Tongue (tissue), 2 donors: Measurements from ENCODE around the gene ABHD11. TPM values are rescaled to one million over a fixed set of nuclear protein-coding genes. Genes with fewer than 3 reads are reported as not detected.
"Not testable (repeated sequence)": the region's sequence is repeated elsewhere in the genome, so short reads cannot be mapped to it uniquely, and the experiment has no call there.

Experiments
- DNase-seq: peaks from one replicate; pipeline ENCODE4 v3.0.0-alpha.2; 2015
- total RNA-seq: library from RNA; depleted of rRNA; stranded (reverse); fragments of >200 nt; gene quantifications from one replicate; pipeline ENCODE4 v1.2.3, GENCODE V29; 2014

Gene ABHD11
- total RNA-seq, 1 donor from 2014 or later: 19.9 TPM

DNA sequence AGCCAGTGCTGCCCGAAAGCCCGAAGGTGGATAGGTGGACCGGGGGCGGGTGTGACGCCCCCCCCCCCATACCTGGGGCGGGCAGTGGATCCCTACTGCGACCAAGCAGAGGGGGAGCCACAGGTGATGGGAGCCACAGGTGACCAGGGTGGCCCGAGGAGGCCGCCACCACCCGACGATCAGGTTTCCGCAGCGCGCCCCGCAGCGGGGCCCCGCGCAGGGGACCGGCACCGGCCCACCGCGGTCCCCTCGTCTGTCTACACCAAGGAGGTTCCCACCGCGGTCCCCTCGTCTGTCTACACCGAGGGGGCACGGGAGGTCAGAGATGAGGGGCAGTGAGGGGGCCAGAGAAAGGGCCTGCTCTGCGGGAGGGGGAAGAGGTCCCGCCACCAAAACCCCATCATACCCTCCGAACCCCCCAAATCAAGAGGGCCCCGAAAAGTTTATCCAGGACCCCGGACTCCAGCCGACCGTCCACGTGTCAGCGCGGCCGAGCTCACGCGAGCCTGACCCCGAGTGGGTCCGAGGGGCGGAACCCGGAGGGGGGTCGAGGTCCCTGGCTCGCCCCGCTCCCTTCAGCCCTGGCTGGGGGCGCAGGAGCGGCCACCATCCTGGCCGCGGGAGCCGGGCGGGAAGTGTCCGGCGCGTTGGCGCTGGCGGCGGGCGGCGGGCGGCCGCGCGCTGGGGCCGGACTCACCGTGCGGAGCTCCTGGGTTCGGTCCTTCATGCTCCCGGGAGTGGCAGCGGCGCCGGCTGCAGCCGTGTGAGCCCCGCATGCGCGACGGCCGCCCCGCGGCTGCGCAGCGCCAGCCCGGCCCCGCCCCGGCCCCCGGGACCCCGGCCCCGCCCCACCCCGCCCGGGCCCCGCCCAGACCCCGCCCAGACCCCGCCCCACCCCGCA is 19.4 kb downstream of the ABHD11 start, which contains the start of gene STX1A:
Gene STX1A, minus strand, starts transcription at position 765 of the 901 bp plus-strand sequence. Its CDS starts 38 bp downstream, at position 727.
- DNase-seq: peak; percentile 83

DNA sequence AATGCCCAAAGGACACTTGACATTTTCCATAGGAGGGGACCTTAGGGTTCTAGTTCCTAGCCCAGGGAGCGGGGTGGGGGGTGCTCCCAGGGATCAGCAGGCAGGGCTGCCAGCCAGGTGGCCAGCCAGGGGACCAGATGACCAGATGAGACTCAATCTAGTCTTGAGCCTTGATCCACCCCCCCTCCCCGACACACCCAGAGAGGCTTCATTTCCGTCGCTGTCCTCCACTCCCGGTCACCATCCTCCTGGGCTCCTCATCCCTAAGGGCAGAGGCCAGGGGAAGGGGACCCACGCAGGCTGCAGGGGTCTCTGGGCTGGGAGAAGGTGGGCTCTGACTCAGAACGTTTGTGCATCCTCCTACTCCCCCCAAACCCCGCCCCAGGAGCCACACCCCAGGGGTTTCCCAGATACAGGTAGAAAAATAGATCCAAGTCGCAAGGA is 20.1 kb downstream of the ABHD11 start:
- no peak for DNase-seq

DNA sequence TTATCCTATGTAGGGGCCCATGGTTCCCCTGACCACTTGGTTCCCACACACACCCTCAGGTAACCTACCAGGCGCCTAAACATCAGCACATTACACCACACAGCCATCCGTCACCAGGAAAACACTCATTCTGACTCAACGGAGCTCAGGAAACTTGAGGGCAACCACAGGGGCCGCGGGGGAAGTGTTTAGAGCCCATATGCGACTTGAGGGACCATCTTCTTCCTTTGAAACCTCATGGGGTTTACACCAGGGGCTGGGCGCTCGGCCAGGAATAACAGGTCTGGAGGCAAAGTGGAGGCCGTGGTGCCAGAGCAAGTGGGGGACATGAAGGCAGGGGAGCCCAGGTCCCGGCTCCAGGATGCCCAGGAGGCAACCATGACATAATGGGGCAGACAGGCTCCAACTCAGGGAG is 20.6 kb downstream of the ABHD11 start:
- no peak for DNase-seq

DNA sequence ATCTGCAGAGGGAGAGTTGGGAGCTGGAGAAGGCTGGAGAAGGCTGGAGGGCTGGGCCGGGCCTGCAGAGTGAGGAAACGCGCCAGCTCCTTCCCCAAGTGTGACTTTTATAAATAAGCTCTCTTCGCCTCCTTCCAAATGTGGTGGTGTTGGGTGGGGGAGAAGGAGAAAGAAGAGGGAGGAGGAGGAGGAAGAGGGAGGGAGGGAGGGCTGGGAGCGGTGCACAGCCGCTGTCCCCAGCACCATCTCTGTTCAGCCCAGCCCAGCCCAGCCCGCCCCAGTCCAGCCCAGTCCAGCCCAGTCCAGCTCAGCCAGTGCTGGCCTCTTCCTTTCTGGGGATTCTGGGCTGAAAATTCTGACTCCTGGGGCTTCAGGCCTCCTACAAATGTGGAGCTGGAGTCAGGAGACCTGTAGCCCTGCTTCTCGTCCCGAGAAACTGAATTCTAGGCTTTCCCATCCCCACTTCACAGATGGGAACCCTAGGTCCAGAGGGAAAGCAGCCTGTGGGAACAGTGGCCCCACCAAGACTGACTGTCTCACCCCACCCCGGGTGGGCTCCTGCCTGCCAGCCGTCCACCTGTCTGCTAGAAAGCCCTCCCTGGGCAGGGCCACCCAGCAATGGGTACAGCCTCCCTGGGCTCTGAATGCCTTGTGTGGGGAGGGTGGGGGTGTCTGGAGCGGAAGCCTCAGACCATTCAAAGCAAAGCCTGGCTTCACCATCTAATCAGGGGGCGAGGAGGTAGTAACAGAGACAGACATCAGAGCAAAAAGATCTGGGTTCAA is 21.4 kb downstream of the ABHD11 start:
- peak; percentile 53 for DNase-seq

DNA sequence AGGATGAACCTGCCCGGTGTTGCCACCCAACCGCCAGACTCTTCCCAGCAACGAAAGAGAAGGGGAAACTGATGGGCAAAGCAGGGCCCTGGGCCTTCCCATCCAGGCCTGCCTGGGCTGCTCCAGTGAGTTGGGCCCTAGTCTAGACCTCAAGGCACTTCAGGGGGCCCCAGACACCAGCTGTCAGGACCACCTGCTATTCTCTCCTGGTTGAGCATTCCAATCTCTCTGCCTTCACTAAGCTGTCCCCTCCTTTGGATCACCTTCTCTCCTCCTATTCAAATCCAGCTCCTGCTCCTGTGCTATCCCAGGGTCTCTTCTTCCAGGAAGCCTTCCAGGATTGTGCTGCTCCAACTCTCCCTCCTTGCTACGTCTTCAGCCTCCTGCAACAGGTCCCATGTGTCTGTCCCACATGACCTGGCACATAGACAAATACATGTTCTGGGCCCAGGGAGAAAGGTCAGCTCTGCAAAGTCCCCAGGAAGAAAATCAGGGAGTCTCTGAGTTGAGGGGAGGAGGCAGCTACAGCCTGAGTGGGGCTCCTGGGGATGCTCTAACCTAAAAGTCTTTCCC is 22.2 kb downstream of the ABHD11 start:
- DNase-seq: peak; percentile 11

DNA sequence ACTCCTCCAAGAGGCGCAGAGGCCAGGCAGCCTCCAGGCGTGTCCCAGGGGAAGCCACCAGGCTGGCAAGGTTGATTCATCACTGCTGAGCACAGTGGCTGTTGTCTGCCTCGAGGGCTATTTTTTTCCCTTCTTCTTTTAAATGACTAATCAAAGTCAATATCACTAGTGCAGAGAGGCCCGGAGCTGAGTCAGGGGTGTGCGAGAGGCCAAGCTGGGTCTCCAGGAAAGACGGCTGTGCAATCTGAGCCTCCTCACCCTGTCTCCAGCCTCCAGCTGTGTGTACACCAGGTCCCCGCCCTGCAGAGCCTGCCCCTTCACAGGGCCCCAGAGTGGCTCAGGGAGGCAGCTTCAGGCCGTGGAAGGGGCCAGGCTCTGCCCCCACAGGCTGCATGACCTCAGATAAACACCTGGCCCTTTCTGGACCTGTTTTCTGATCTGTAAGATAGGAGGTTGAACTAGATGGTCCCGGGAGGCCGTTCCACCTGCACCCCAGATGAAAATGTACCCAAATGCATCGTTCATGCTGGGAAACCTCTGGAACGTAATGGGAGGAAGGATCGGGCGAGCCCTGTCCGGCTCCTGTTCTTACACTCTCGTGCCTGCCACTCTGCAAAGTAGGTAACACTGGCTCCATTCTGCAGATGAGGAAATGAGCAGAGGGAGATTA is 22.8 kb downstream of the ABHD11 start:
- peak; percentile 91 for DNase-seq

DNA sequence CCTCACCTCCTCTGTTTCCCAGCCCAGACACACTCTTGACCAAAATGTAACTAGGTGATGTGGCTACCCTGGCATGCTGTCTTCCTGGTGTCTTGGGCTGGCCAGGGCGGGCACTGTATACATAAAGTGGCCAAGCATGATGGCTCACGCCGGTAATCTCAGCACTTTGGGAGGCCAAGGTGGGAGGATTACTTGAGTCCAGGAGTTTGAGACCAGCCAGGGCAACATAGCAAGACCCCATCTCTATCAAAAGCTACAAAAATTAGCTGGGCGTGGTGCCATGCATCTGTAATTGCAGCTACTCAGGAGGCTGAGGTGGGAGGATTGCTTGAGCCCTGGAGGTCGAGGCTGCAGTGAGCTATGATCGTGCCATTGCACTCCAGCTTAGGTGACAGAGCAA is 25.3 kb downstream of the ABHD11 start:
- not testable (repeated sequence) for DNase-seq

DNA sequence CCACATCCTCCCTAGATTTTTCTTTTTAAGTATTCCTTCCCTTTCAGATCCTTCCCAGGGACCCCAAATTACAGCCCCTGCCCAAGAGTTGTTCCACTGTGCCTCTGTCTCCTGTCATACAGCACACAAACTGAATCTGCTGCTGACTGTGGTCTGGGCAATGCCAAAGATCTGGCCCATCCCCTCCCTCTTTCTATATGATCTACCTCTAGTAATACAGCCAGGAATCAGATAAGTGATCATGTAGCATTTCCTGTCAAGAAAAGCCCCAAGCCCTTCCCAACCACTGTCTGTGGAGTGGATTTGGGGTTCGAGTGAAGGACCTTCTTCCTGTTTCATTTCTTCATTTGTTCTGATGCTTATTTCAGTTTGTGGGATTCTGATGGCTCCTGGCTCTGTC is 25.8 kb downstream of the ABHD11 start:
- no peak for DNase-seq

DNA sequence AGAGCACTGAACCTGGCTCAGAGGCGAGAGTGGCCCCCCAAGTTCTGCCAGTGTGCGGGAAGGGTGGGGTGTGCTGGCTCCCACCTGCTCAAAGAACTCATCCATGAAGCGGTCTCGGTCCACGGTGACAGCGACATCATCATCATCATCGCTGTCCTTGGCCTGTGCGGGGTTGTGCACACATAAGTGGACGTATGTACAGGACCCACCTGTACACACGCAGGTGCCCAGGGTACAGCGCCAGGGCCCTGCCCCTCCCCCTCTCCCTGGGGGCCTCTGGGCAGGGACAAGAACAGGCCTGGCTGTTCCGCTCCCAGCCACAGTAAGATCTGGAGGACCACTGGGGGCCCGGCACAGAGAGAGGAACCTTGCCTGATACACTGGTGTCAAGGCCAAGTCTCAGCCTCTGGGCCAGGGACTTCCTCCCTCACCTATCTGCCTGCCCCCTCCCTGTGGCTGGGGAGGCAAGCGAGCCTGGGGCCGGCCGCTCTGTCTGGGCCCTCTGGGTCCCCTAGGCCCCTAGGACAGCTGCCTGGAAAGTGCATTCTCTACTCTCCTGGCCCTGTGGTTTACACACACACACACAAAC is 29.5 kb downstream of the ABHD11 start:
- no peak for DNase-seq

DNA sequence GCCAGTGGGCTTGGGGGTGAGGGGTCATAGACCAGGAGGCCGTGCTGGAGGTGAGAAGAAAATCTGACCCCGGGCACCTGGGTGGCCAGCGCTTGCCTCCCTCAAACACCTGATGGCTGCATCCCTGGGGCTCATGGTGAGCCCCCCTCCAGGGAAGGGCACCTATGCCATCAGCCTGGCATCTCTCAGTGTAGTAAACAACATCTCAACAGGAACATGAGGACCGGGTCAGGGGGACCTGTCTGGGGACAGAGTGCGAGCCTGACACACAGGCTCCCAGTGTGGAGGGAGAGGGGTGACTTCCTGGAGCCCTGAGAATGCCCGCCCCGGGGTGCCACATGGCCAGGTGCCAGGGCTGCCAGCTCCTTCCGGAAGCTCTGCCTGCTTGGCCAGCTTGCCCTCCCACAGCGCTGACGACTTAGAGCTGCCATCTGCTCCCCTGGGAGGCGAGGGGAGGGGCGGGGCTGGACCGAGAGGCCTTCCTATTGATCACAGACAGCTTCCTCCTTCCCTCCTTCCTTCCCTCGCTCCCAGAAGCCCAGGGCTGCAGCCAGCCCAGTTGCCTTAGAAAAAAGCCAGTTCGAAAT is 31.5 kb downstream of the ABHD11 start:
- DNase-seq: peak; percentile 33

DNA sequence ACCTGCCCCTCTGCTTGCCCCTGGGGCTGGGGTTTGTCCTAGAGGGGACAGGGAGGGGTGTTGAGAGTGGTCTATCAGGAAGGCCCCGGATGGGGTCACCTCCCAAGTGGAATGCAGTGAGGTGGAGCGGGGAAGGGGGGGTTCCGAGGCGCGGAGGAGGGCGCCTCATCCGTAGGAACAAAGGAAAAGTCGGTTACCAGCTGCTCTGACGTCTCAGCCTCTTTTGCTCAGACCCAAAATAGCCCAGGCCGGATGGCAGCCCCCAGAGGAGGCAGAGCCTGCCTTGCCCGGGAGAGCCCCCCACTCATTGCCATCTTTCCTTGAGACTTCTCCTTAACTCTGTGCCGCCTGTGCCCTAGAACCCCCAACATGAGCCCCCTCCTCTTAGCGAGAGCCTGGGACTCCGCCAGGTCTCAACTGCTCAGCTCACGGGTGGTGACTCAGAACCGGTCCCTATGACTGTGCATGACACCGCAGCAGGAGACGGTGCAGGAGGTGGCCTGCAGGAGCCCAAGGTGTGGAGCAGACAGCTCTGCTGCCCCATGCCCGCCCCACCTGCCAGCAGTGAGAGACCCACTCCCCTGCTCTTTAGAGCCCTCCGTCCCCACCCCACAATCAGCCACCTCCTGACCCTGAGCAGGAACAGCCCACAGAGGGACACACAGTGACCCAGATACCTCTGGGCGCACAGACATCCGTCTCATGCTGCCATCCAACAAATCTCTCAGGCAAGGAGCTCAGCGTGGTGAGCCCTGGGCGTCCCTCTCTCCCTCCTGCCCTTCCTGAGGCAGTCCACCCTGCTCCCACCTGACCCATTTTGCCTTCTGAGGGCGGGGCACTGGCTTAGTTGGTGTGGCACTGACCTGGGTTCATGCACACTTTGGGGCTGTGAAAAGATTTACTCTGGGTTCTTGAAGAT is 32.2 kb downstream of the ABHD11 start:
- peak; percentile 34 for DNase-seq

DNA sequence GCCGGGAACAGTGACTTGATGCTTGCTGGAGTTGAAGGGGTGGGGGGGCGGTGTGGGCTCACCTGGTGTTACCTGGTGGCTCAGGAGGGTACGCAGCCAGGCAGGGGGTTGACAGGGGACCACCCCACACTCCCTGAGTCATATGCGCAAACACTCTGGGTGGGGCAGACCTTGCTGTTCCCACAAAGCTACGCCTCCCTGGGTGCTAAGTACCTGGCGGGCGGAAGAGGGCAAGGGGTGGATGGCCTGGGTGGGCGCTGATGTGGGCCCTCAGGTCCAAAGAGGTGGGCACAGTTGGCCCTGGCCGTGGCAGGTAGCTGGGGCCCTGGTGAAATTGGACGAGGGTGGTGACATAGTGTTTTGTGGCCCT is 33.1 kb downstream of the ABHD11 start:
- DNase-seq: no peak

DNA sequence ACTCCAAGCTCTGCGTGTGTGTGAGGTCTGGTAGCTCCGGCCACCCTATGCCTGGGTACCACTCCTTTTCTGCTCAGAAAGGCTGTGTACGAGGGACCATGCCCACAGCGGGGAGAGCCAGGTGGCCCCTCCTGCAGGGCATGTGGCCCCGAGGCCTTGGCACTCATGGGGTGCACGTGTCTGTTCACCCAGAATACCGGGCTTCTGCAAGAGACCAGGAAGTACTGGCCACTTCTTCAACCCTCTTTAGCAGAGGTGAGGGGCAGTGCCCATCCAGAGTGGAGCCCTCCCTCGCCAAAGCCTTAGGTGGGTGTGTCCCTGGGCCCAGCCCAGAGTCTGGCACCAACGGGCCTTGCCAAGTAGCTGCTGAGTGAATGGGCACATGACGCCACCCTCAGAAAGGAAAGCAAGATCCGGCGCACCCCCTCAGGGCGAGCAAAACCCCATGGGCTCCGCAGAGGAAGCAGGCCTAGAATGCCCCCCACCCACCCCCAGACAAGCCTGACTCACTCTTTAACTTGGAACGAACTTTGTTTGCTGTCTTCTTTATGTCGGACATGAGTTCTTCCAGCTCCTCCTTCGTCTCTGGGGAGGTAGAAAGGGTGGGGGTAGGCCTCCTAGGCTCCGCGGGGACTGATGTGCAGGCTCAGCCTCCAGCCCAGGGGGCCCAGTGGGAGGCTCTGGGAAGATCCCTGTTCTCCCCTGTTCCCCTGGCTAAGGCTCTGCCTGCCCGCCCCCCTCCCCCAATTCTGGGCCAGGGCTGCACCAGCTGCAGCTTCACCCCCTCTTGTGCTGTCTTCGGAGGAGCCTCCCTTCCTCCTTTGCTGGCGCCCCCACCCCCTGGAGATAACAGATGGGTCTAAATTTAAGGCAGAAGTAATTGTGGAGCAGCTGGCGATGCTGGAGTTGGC is 33.7 kb downstream of the ABHD11 start:
- peak; percentile 74 for DNase-seq

DNA sequence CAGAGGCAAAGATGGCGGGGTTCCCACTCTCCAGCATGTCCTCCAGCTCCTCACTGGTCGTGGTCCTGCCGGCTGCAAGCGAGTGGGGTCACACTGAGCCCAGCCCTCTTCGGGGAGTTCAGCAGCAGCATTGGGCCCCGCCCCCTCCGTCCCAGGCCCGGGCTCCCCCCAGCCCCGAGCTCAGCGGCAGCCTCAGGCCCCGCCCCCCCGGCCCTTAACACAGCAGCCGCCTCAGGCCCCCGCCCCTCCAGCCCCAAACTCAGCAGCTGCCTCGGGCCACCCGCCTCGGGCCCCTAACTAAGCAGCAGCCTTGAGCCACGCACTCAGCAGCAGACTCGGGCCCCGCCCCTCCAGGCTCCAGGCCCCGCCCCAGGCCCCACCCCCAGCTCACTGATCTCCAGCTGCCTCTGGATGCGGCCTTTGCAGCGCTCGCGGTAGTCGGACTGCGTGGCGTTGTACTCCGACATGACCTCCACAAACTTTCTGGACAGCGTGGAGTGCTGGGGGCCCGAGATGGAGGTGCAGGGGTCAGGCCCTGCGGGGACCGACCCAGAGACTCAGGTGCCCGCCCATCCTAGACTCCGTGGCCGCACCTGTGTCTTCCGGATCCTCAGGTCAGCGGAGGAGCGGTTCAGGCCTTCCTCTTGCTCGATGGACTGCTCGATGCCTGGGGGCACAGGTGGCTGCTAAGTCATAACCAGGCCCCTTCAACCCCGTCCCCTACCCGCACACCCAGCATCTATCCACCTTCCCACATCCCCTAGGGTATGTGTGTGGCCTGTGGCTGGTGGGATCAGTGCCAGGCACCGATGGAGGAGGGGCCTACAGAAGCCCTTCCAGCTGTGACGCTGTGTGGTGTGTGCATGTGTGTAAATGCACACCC is 34.6 kb downstream of the ABHD11 start:
- peak; percentile 96 for DNase-seq

DNA sequence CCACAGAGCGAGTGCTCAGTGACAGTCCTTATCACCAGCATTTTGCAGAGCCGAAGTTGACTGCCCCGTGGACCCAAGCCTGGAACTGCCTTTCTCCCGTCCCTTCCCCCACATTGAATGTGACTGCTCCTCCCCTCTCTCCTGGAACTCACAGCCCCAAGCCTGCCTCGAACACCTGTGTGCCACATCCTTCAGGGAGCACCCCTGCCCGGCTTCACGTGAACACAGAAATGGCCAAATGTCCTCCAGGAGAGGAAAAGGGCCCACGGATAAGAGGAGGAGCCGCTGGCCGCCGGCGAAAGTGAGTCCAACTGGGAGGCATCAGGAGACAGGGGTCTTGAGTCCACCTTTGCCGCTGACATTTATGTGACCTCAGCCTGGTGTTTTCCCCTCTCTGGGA is 35.4 kb downstream of the ABHD11 start:
- peak; percentile 5 for DNase-seq

DNA sequence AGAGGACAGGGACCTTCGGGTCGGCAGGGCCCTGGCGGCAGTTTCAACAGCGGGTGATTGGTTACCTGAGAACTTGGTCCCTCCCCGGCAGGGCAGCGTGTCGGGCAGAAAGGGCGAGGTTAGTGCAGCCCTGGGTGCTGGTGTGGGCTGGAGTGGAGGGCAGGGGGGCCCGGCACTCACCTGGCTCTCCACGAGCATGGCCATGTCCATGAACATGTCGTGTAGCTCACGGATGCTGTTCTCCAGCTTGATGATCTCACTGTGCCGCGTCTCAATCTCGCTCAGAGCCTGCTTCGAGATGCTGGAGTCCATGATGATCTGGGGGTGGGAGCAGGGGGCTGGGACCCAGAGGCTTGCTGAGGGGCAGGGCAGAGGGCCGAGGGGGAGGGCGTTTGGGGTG is 35.9 kb downstream of the ABHD11 start:
- no peak for DNase-seq

DNA sequence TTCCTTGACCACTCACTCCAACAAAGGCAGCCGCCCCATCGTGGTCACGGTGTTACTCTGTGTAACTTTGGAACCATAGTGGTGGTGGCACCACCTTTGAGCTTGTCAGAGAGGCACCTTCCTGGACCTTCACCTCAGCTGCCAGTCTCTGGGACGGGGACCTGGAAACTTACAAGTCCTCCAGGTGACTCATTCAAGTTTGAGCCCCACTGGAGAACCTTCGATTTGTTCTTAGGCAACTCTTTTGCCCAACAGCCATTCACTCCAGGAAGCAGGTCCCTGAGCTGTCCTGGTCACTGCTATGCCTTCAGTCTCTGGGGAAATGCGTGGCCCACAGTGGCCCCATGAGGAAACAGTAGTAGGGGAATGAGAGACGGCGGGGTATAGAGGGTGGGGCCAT is 36.4 kb downstream of the ABHD11 start:
- no peak for DNase-seq

DNA sequence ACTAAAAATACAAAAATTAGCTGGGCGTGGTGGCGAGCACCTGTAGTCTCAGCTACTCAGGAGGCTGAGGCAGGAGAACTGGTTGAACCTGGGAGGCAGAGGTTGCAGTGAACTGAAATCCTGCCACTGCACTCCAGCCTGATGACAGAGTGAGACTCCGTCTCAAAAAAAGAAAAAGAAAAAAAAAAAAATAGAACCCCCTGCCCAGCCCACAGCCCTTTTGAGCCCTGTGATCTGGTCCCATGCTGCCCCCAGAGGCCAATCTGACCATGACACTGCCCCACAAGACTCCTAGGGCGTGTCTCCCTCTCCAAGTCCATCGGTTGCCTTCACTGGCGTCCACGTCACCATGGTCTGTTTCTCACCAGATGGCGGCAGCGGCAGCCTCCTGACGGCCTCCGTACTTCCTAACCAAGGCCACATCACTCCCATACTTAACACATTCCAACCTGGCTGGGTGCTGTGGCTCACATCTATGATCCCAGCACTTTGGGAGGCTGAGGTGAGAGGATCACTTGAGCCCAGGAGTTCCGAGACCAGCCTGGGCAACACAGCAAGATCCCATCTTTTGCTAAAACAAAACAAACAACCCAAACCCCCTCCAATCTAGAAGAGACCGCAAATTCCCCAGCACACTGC is 37.1 kb downstream of the ABHD11 start:
- peak; percentile 63 for DNase-seq
